ENCODE measurements around the gene SRMS.

SRMS gene

GRCh38 chr20:63513207-63513606, 34.3 kb downstream of the SRMS start:
- TF ChIP-seq ZBTB7A (IDR thresholded peaks at IDR 0.05; ENCODE audit: low read depth) (no peak), TCF12 (IDR thresholded peaks at IDR 0.05; ENCODE audit: low read depth) (no peak), TAF1 (IDR thresholded peaks at IDR 0.05; ENCODE audit: low read depth) (no peak), EGR1 (IDR thresholded peaks at IDR 0.05) (no peak)
- TF ChIP-seq, protein P1, sequence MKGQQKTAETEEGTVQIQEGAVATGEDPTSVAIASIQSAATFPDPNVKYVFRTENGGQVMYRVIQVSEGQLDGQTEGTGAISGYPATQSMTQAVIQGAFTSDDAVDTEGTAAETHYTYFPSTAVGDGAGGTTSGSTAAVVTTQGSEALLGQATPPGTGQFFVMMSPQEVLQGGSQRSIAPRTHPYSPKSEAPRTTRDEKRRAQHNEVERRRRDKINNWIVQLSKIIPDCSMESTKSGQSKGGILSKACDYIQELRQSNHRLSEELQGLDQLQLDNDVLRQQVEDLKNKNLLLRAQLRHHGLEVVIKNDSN (IDR thresholded peaks at IDR 0.05): no peak

DNA sequence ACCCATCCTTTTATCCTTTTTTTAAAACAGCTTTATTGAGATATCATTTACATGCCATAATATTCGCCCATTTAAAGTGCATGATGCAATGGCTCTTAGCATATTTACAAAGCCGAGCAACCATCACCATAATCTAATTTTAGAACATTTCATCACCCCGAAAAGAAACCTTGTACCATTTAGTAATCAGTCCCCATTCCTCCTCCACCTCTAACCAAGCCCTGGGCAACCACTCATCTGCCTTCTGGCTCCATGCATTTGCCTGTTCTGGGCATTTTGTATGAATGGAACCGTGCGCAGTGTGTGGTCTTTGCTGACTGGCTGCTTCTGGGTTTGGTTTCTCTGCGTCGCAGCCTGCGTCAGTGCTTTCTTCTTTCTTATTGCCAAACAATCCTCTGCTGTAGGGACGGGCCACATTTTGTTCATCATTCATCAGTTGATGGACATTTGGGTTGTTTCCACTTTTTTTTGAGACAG, 38.4 kb downstream of the SRMS start:
- no peak for TF ChIP-seq FOXM1 (IDR thresholded peaks at IDR 0.05; ENCODE audit: borderline replicate concordance, low read depth)
- no peak for TF ChIP-seq EP300 (IDR thresholded peaks at IDR 0.05; ENCODE audit: borderline replicate concordance)
- no peak for TF ChIP-seq ZBTB7A (IDR thresholded peaks at IDR 0.05; ENCODE audit: low read depth)
- no peak for TF ChIP-seq CREB1 (IDR thresholded peaks at IDR 0.05; ENCODE audit: low read depth)
- no peak for TF ChIP-seq CEBPB (IDR thresholded peaks at IDR 0.05)
- no peak for TF ChIP-seq RAD21 (IDR thresholded peaks at IDR 0.05; ENCODE audit: low read depth)
- TF ChIP-seq, protein P1 (IDR thresholded peaks at IDR 0.05): no peak
- no peak for TF ChIP-seq NFIC (IDR thresholded peaks at IDR 0.05)
- TF ChIP-seq TCF12 (IDR thresholded peaks at IDR 0.05; ENCODE audit: low read depth): no peak
- TF ChIP-seq TAF1 (IDR thresholded peaks at IDR 0.05; ENCODE audit: low read depth): no peak
- no peak for TF ChIP-seq REST (IDR thresholded peaks at IDR 0.05; ENCODE audit: low read depth)
- TF ChIP-seq MAX (IDR thresholded peaks at IDR 0.05): no peak
- TF ChIP-seq EGR1 (IDR thresholded peaks at IDR 0.05): no peak
- no peak for TF ChIP-seq TEAD4 (IDR thresholded peaks at IDR 0.05)
- TF ChIP-seq YY1 (IDR thresholded peaks at IDR 0.05; ENCODE audit: low read depth): no peak

DNA sequence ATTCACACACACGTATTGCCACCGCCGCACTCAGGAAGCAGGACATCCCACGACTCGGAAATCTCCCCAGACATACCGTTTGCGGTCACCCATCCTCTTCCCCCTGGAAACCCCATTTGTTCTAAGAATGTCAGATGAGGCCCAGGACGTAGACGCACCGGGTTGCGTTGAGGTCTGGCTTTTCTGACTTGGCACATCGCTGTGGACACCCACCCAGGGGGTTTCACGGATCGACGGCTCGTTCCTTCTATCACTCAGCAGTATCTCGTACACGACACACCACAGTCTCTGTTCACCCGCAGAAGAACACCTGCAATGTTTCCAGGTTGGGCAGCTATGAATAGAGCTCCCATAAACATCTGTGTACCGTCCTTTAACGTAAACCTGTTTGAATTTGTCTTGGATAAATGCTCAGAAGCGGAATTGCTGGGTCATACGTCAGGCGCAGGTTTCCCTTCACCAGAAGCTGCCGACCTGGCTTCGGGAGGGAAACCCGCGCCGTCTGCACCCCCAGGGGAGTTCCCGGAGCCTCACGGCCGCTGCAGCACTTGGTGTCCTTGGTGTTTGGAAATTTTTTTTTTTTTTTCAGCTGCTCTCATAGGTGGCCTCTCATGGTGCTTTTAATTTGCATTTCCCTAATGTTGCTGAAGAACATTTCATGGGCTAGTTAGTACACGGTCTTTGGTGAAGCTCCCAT, 39.3 kb downstream of the SRMS start:
- no peak for TF ChIP-seq NFIC (IDR thresholded peaks at IDR 0.05)
- TF ChIP-seq, protein P1 (IDR thresholded peaks at IDR 0.05): no peak
- TF ChIP-seq REST (IDR thresholded peaks at IDR 0.05; ENCODE audit: low read depth): no peak
- no peak for TF ChIP-seq RAD21 (IDR thresholded peaks at IDR 0.05; ENCODE audit: low read depth)
- TF ChIP-seq YY1 (IDR thresholded peaks at IDR 0.05; ENCODE audit: low read depth): no peak
- no peak for TF ChIP-seq TAF1 (IDR thresholded peaks at IDR 0.05; ENCODE audit: low read depth)
- no peak for TF ChIP-seq ZBTB7A (IDR thresholded peaks at IDR 0.05; ENCODE audit: low read depth)

GRCh38 chr20:63507083-63507743, 40.3 kb downstream of the SRMS start:
- TF ChIP-seq ZBTB7A (IDR thresholded peaks at IDR 0.05; ENCODE audit: low read depth): no peak
- no peak for TF ChIP-seq NFIC (IDR thresholded peaks at IDR 0.05)
- no peak for TF ChIP-seq MAX (IDR thresholded peaks at IDR 0.05)
- TF ChIP-seq EGR1 (IDR thresholded peaks at IDR 0.05): no peak
- no peak for TF ChIP-seq TCF12 (IDR thresholded peaks at IDR 0.05; ENCODE audit: low read depth)
- TF ChIP-seq CREB1 (IDR thresholded peaks at IDR 0.05; ENCODE audit: low read depth): no peak
- TF ChIP-seq FOXM1 (IDR thresholded peaks at IDR 0.05; ENCODE audit: borderline replicate concordance, low read depth): no peak
- no peak for TF ChIP-seq TAF1 (IDR thresholded peaks at IDR 0.05; ENCODE audit: low read depth)
- TF ChIP-seq EP300 (IDR thresholded peaks at IDR 0.05; ENCODE audit: borderline replicate concordance): no peak
- no peak for TF ChIP-seq TEAD4 (IDR thresholded peaks at IDR 0.05)
- no peak for TF ChIP-seq RAD21 (IDR thresholded peaks at IDR 0.05; ENCODE audit: low read depth)
- TF ChIP-seq, protein P1 (IDR thresholded peaks at IDR 0.05): no peak
- TF ChIP-seq CEBPB (IDR thresholded peaks at IDR 0.05): no peak
- no peak for TF ChIP-seq REST (IDR thresholded peaks at IDR 0.05; ENCODE audit: low read depth)
- no peak for TF ChIP-seq YY1 (IDR thresholded peaks at IDR 0.05; ENCODE audit: low read depth)

All from Ishikawa (cell line).